ENCODE data around the gene CCL21.

CCL21 gene

GRCh38 chr9:34665381-34666250, 44.3 kb downstream of the CCL21 start:
- peak; percentile 90 for DNase-seq

DNA sequence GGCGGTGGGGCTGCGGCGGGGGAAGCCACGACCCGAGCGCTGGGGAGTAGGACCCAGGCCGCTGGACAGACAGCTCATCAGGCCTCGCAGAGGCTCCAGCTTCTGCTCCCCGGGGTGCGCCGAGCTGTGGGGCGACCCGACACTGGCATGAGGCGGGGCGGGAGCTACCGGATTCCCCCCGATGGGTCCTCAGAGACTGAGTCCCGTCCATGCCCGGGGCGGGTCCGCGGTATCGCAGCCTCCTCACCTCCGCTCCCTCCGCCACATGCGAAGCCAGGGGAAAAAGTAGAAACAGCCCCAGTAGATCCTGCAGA, 44.9 kb downstream of the CCL21 start:
- no peak for DNase-seq

DNA sequence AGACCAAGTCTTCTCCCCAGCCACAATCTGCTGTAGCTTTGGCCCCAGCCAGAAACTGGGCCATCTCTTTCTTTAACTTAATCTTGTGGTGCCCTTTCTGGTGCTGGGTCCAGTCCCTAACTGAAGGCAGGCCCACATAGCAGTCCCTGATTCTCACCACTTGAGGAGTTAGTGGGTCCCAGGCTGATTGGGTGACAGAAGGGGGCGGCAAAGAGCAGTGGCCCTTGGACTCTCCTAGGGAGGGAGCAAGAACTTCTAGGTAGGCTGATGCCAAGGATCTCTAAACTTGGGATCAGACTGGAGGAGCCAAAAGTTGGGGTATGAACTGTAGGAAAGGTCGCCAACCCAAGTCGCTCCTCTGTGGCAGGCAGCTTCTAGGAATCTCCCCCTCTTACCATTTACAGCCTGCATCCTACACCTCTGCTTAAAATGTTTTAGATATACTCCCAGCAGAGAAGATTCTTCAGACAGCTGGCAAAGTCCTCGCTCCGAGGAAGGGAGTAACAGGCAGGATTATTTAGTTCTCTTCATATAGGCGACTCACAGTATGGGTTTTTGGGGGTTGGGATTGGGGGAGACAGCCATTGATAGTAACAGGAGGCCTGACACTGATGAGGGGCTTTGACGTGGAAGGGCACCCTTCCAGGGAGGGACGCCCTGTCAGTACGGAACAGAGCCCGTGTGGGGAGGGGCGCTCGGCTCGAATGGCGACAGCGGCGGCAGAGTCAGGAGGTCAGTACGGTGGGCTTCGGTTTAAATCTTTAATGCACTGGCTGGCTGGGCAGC, 45.5 kb downstream of the CCL21 start:
- peak; percentile 80 for DNase-seq

DNA sequence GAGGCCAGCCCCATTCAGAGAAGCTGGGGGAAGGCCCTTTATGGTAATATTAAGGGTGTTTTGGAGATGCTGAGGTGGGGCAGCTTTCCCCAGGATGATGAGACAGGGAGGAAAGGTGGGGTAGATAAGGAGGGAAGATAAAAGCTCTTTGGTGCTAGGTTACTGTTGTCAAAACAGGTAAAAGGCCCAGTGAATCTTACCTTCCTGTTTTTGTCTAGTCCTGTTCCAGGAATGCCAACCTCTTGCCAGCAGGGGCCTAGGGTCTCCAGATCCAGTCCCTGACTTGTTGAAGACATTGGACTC, 46.7 kb downstream of the CCL21 start:
- no peak for DNase-seq

DNA sequence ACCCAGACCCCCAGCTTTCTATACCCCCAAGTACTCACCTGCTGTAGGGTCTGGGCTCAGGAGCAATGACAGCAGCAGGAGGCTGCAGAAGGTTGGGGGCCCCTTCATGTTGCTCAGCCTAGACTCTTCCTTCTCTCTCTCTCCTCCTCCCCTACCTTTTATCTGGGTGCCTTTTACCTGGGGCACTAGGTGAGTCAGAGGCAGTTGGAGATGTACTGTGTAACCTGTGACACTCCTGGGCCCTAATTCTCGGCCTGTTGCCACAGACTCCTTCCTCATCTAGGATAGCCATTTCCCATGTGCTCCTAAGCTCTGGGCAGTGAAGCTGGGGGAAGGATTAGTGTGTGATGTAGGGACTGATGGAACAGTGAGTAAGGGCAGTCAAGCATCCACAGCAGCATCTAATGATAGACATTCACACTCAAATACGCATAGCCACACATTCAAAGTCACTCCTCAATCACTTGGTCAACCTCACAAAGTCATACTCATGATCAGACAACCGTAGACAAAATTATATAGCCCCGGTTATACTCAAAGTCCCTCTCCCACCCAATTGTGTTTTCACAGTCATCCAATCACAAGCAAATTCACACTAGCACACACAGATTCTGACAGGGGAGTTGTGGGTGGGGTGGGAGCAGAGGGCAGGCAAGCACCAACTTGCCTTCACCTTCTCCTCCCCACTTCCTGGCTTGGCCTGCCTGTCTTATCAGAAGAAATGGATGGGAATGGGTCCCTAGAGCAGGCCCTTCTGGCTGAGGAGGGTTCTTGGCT, 47.2 kb downstream of the CCL21 start, which contains the start of gene CCL27:
Gene CCL27 (minus strand): TSS at position 132 of the 777 bp plus-strand sequence. CDS start 24 bp downstream, at position 108.
- no peak for DNase-seq

DNA sequence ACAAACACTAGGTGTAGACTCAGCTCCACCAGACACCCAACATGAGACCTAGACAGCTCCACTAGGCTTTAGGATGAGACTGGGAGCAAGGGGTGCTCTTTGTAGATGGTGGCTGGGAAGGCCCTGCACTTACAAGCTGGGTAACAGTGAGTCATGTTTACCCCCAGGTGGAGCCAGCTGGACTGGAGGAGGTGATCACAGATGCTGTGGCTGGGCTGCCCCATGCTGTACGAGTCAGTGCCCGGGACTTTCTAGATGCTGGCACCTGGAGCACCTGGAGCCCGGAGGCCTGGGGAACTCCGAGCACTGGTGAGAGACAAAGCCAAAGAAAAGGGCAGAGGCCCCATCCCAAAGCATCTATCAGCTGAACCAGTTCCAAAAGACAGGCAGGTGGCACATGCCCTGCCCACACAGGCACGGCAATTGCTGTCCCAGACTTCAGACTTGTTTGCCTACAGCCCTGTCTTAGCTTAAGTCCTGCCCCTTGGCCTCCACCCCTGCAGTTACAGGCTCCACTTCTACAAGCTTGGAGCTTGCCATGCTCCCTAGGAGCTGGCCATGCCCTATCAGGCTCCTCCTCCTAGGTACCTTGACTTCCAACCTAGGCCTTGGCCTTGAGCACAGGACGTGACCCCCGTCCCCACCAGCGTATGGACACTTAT, 50.2 kb downstream of the CCL21 start:
- DNase-seq, result peak; percentile 55
